NCI-H2107 treated with DMSO at 0.1 percent for 48 hours (cell line): Measurements from ENCODE around the gene ERGIC2.
"Not testable (repeated sequence)": the region's sequence is repeated elsewhere in the genome, so short reads cannot be mapped to it uniquely, and the experiment has no call there.

Experiments used
- DNase-seq: peaks from one replicate; lab custom pipeline; 2025; ENCODE audit not compliant: unreplicated experiment; lab: John Stamatoyannopoulos, UW

ERGIC2 gene

GRCh38 chr12:29380536-29381523, at the start of gene ERGIC2:
TSS of gene ERGIC2 (minus strand) at chr12:29381172. CDS start at chr12:29371633, 9,539 bp downstream.
- DNase-seq, result peak; percentile 100

GRCh38 chr12:29430716-29431044, 49.7 kb upstream of the ERGIC2 start:
- DNase-seq, result no peak

GRCh38 chr12:29429999-29430715, 49.2 kb upstream of the ERGIC2 start:
- DNase-seq, result peak; percentile 3

GRCh38 chr12:29428633-29429032, 47.7 kb upstream of the ERGIC2 start:
- no peak for DNase-seq

GRCh38 chr12:29427964-29428363, 47.0 kb upstream of the ERGIC2 start:
- DNase-seq, result no peak

- DNase-seq, result no peak
Measured at GRCh38 chr12:29426498-29426897, 45.5 kb upstream of the ERGIC2 start.

GRCh38 chr12:29425722-29426121, 44.8 kb upstream of the ERGIC2 start:
- DNase-seq, result no peak

GRCh38 chr12:29416748-29417147, 35.8 kb upstream of the ERGIC2 start:
- DNase-seq, result no peak

GRCh38 chr12:29415111-29415510, 34.1 kb upstream of the ERGIC2 start:
- no peak for DNase-seq

GRCh38 chr12:29414368-29414767, 33.4 kb upstream of the ERGIC2 start:
- DNase-seq, result no peak

GRCh38 chr12:29405561-29405960, 24.6 kb upstream of the ERGIC2 start:
- DNase-seq, result no peak

GRCh38 chr12:29403991-29404390, 23.0 kb upstream of the ERGIC2 start:
- DNase-seq, result no peak

- no peak for DNase-seq
Measured at GRCh38 chr12:29402437-29402836, 21.5 kb upstream of the ERGIC2 start.

GRCh38 chr12:29398495-29398894, 17.5 kb upstream of the ERGIC2 start:
- no peak for DNase-seq

- DNase-seq, result no peak
Measured at GRCh38 chr12:29396774-29397173, 15.8 kb upstream of the ERGIC2 start.

- DNase-seq, result no peak
Measured at GRCh38 chr12:29395356-29395755, 14.4 kb upstream of the ERGIC2 start.

GRCh38 chr12:29390419-29390818, 9.4 kb upstream of the ERGIC2 start:
- DNase-seq, result not testable (repeated sequence)

- DNase-seq, result no peak
Measured at GRCh38 chr12:29389295-29389919, 8.4 kb upstream of the ERGIC2 start.

GRCh38 chr12:29386084-29386680, 5.2 kb upstream of the ERGIC2 start:
- DNase-seq, result not testable (repeated sequence)

GRCh38 chr12:29385194-29385593, 4.2 kb upstream of the ERGIC2 start:
- DNase-seq, result not testable (repeated sequence)

- DNase-seq, result no peak
Measured at GRCh38 chr12:29382251-29382650, 1.3 kb upstream of the ERGIC2 start.
